IPS-NIHi11 (cell line): Measurements from ENCODE around the gene ZCCHC14.
"Not testable (repeated sequence)": the region's sequence is repeated elsewhere in the genome, so short reads cannot be mapped to it uniquely, and the experiment has no call there.

Experiments
- DNase-seq: peaks from one replicate; pipeline ENCODE4 v3.0.0; 2012; ENCODE audit warnings: mixed read lengths, low spot score

ZCCHC14 gene

DNA sequence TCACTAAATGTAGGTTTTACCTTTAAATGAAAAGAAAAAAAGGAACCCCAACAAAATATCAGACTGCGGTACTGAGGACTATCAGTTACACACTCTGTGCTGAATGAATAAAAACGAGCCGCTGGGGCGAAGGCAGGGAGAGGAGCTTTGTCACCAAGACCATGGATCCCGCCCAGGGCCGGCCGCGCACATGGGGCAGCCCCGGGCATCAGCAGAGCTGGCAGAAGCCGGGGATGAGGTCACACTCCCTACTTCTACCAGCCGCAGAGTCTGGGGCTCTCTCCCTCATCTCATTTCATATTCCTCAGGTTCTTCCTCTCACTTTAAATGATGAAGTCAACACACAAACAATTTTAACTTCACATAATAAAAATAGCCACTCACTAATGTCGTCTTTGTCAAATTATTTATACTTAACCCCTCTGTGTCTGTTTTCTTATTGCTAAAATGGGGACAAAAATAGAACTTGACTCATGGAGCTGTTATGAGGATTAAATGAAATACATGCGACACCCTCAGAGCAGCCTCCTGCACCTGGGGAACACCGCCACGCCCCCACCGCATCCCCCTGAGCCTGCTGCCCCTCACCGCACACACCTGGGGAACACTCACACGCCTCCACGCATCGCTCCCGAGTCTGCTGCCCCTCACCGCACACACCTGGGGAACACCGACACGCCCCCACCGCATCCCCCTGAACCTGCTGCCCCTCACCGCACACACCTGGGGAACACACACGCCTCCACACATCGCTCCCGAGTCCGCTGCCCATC lies 15.4 kb downstream of the ZCCHC14 start:
- DNase-seq, result not testable (repeated sequence)

DNA sequence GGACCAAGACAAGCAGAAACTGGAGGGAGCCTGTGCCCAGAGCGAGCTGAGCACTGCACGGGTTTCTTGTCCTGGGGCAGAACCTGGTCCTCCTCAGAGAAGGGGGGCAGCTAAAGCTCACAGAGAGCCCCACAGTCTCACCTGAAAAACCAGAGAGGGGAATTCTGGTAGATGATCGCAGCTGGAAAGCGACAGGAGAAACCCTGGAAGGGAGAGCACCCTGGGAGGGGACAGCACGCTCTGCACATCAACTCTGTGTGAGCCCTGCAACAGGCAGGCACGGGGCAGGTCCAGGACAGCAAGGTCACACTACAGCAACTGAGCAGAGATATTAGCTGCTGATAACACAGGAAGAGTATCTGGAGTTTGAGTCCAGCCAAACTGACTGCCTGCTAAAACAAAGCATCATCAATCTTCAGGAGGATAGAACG lies 18.2 kb downstream of the ZCCHC14 start:
- no peak for DNase-seq

DNA sequence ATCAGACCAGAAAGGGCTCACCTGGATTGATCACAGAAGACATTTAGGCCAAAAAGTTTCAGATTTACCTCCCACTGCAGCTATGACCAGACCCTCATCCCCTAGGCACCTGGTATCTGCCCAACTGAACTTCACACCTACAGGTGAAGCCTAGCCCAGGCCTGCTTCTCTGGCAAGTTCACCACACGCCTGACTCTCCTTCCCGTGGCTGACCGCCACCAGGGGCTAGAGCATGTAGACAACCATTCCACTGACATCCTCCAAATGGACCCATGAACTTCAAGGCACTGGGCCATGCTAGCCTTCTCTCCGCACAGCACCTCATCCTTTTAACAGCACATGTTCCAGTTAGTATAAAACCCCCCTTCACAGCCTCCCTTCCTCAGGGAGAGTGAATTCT lies 18.8 kb downstream of the ZCCHC14 start:
- no peak for DNase-seq

DNA sequence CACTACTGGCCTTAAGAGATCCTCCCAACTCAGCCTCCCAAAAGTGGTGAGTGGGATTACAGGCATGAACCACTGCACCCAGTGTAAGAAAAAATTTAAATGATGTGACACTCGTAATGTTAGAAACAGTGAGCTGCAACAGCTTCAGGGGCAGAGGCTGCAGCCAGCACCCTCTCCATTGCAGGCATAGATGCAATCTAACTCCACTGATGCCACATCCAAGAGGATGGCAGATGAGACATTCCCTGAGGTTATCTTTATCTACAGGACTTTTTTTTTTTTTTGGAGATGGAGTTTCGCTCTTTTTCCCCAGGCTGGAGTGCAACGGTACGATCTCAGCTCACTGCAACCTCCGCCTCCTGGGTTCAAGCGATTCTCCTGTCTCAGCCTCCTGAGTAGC lies 19.9 kb downstream of the ZCCHC14 start:
- DNase-seq, result no peak

DNA sequence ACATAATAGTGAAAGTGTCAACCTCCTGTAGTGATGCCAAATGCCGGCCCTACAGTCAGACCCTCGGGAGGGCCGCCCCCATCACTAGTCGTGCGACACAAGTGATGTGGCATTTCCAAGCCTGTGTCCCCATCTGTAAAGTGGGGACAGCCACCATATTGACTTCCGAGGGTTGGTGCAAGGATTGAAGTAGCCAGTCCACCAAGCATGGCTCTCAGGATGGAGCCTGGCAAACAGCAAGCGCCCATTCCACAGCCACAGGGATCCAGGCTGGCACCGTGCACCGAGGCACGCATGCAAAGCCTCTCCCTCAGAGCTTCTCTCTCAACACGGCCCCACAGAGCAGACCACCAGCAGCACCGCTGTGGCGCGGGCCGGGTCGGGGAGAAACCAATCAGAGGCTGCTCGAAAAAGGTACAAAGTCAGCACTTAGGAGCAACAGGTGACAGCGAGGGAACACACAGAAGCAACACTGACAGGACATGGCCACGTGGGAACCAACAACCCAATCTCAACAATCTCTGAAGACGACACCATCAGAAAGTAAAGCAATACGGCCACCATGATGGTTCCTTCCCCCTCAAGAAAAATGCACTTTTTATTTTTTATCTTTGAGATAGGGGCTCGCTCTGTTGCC lies 20.6 kb downstream of the ZCCHC14 start:
- no peak for DNase-seq

DNA sequence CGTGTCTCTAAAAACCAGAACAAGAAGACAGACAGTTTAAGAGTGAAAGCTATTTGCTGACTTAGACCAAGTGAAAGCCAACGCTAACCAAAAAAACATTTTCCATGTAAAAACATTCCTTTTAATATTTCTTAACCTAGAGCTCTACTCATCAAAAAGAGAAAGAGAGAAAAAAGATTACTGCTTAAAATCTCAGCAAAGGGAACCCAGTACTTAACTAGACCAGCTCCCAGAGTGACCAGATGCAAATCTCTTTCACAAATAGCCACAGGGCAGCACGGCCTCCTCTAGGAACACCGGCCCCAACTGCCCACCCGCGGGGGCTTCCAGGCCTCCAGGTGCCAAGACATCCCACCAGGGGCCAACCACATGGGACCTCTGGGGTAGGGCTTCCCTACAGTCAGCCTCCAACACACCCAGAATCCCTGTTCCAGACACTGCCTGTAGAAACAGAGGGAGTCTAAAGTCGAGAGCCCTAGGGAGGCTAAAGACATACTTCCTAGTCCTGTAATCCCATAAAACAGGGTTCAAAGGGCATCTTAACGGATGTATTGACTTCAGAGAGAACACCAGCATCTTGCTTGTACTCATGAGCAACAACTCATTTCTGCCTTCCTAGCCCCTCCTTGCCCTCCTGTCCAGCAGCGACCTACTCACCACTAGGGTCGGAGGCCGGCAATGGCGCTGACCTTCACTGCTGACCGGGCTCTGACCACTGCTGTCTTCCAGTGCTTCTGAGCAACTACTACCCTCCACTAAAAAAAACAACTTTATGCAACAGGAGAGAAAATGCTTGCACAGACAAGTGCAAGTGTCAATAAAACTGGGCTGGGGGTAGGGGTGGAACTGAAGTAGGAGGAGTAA lies 21.3 kb downstream of the ZCCHC14 start:
- DNase-seq, result no peak

DNA sequence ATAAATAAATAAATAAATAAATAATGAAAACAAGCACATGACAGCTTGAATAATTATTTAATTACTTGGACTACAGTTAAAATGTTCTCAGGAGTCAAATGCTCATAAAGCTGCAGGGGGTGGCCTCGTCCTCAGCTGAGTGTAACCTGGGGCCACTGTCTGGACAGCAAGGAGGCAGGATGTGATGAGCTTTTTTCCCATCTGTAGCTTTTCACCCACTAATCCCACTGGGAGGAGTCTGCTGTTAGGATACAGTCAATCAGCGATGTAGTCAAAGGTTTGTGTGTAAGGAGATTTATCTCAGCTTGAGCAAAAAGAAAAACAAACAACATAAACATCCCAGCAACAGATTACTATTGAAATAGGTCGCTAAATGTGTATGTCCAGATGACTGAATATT lies 22.5 kb downstream of the ZCCHC14 start:
- no peak for DNase-seq

DNA sequence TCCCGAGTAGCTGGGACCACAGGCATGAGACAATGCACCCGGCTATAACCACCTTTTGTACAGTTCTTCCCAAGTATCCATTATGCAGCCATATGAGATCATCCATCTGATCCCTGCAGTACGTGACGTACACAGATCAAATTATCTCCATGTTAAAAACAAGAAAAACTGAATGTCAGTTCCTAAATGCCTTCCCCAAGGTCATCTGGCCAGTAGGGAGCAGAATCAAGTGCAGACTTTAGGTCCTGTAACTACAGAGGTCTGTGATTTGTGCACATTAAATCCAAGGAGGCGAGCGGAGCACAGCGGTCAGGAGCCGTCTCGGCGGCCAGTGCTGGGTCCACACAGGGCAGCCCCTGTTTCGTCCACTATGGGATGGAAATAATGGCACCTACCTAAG lies 23.7 kb downstream of the ZCCHC14 start:
- DNase-seq, result no peak

DNA sequence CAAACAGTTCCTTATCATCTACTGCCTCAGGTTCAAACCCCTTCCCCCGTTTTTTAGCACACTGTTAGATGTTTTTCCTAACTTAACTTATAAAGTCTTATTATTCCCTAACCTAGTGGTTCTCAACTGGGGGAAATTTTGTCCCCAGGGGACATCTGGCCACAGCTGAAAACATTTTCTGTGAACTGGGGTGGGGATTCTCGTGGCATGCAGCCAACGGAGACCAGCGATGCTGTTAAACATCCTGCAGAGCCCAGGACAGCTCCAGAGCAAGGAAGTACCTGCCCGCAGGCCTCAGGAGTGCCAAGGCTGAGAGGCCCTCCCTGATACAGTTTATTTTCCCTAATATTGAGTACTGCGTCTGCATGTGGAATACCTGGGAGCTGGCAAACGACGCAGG lies 24.3 kb downstream of the ZCCHC14 start:
- DNase-seq, result no peak

DNA sequence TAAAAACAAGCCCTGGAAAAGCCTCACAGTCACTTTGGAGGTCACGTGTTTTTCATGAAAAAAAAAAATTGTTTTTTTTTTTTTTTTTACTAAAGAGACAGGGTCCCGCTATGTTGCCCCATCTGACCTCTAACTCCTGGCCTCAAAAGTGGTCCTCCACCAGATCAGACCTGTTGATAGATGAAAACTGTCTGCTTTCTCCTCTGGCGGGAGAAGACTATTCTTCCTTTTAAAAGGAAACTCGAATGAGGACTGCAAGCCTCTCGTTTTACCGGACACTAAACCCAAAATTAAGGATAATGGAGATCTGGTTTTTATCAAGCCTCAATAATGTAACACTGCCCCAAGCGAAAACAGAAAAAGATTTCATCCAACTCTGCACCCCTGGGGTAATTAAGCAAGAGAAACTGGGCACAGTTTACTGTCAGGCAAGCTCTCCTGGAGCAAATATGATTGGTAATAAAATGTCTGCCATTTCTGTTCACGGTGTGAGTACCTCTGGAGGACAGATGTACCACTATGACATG lies 25.8 kb downstream of the ZCCHC14 start:
- no peak for DNase-seq

DNA sequence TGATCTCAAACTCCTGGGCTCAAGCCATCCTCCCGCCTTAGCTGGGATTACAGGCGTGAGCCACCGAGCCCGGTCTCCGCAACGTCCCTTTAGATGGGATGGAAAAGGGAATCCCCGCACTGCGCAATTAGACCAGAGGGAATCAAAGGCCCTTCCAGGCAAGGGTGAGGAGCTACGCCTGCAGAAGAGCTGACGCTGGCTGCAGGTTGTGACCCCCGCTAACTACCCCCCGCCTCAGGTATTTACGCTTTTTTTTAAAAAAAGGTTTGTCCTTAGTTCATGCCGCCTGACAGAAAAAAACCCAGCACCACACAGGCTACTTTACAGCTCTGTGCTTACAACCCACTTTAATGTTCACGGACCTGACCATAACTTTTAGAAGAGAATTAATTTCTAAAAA lies 26.9 kb downstream of the ZCCHC14 start:
- no peak for DNase-seq

DNA sequence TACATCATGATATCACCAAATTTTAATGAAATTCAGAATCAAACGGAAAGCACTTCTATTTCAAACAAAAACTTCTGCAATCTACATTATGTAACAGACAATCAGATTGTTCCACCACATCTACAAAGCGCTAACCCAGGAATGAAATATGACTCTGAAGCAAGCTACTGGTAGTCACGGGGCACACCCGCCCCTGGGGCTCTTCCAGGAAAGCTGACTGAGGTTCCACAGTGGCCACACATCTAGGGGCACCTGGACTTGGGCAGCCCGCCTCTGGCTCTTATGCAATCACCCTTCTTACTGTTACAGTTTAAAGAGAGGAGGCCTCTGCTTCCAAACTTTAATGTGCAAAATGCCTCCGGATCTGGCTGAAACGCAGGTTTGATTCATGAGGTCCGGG lies 27.5 kb downstream of the ZCCHC14 start:
- DNase-seq, result peak; percentile 42

DNA sequence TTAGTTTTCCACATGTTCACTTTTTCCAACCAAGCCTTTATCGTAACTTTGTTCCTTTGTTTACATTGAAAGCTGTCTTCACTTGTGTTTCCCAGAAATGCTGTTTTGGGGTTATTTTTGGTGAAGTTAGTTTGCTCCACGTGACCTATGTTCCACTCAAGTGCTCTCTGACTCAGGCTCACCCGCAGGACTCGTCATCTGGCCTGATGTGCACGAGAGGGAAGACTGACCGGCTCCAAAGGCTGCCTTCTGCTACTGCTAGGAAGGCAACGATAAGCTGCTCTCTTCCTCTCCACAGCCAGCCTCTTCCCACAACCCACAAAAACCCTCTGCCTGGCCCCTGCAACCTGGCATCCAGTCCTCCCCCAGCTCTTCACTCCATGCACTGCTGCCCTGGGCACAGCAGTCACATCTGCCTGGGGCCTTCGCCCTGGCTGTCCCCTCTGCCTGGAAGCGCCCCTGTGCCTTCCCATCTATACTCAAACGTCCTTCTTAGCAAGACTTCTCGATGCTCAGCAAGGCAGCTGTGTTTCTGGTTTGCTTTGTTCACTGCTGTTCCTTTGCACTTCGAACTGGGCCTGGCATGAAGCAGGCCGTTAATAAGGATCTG lies 28.0 kb downstream of the ZCCHC14 start:
- no peak for DNase-seq

DNA sequence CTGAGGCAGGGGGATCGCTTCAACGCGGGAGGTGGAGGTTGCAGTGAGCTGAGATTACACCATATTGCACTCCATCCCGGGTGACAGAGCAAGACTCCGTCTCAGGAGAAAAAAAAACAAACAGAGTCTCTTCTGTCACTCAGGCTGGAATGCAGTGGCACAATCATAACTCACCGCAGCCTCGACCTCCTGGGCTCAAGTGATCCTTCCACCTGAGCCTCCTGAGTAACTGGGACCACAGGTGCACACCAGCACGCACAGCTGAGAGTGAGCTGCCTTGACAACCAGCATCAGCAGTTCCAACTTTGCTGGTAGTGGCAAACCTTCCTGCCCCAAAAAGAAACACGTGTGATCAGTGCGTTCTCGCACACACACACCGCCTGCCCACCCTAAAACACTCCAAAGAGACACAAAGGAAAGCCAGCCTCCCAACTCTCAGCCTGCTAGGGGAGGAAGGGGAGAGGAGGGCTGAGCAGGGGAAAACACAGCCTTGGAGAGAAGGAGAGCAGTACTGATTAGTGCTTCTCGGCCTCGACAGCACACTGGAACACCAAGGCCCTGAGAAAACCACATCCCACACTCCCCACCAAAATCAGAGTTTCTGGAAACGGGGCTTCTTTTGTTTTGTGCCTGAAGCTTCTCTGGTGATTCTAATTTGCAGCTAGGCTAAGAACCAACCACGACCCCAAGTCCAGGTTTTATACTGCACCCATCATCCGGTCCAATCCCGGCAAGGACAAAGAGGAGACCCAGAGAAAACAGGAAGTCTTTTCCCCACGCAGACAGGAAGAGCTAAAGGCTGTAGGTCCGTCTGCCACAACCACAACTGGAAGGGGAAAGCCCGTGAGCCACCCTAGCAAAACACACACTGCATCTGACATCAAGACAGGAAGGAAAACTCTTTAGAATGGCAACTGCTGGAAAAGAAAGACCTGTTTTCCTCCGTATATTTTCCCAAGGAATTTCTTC lies 28.8 kb downstream of the ZCCHC14 start:
- no peak for DNase-seq

DNA sequence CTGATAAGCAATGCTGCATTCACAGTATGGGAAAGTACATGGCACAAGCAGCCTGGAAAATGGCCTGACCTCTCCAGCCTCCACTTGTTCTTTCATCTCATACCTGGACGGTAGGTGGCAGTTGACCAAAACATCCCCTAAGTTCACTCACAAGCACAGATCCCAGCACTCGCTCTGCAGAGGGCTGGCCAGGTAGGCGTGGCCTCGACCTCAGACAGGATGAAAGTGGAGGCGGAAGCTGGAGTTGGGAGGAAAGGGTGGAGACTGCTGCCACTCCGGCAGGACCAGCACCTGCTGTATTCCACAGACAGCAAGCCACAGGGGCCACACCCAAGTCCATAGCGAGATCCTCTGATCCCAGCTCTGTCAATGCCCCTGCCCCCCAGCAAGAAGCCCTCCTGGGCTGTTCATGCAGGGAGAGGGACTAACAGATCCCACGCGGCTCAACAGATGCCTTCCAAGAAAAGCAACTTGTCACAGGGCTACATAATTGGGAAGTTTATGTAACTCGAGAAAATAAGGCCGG lies 31.3 kb downstream of the ZCCHC14 start:
- DNase-seq, result peak; percentile 96

DNA sequence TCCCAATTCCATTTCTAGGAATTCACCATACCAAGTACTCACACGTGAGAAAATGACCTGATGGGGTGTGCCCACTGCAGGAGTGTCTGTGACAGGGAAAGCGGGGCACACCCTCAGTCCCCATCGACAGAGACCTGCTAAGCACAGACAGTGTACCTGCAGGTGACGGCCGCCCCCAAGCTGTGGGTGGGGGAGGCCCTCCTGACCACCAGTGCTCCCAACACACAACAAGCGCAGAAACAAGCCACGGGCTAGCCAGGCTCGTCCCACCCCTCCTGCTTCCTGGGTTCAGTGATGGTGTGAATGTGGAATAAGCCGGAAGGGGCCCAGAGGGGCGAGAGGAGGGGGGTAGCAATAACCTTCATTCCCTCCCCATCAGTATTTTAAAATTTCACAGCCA lies 31.9 kb downstream of the ZCCHC14 start:
- DNase-seq, result no peak

DNA sequence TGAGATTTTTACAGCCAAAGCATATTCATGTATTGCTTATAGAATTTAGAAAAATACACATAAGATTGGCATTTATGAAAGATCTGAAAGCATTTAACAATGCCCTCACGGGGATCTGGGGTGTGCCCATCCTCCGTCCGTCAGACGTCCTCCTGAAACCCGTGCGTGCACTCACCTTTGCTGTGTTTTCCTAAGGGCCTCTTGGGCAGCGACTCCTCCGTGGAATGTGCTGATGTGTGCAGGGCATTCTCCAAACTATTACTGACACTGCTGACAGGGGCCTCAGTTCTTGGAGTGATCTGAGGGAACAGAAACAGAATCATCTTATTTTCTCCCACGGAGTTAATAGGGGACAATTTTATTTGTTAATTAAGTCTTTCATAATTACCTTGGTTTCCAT lies 33.0 kb downstream of the ZCCHC14 start:
- no peak for DNase-seq

DNA sequence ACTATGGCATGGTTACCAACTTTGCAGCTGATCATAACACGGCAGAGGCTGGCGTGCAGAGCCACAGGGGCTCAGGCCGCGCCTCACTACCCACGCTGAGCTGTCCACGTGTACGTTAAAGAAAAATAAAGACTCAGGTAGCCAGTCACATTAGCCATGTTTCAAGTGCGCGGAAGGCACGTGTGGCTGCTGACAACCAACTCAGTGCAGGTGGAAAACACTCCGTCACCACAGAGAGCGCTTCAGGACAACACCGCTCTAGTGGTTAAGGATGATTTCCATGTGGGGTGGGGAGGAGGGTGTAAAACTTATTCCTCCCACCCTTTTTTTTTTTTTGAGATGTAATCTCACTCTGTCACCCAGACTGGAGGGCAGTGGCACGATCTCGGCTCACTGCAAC lies 33.8 kb downstream of the ZCCHC14 start:
- DNase-seq, result no peak

DNA sequence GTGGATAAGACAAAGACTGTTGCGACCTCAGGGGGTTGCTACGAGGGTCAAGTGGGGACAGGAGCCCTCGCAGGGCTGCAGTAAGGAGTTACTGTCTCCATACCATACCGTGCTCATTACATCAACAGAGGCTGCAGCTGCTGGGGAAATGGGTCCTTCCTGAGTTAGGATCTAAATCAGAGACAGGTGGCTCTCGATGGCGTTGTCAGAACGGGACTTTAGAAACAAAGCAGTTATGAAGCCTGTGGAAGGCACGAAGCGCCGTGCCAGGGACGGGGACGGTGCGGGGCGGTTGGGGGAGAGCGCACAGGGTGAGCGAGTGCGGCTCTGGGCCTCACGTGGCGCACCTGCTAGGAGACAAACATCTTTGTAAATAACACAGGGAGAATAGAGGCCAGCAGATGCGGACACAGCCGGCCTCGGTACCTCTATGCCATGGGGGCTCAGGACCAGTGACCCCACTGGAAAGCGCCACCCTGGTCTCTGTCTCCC lies 34.4 kb downstream of the ZCCHC14 start:
- DNase-seq, result no peak

DNA sequence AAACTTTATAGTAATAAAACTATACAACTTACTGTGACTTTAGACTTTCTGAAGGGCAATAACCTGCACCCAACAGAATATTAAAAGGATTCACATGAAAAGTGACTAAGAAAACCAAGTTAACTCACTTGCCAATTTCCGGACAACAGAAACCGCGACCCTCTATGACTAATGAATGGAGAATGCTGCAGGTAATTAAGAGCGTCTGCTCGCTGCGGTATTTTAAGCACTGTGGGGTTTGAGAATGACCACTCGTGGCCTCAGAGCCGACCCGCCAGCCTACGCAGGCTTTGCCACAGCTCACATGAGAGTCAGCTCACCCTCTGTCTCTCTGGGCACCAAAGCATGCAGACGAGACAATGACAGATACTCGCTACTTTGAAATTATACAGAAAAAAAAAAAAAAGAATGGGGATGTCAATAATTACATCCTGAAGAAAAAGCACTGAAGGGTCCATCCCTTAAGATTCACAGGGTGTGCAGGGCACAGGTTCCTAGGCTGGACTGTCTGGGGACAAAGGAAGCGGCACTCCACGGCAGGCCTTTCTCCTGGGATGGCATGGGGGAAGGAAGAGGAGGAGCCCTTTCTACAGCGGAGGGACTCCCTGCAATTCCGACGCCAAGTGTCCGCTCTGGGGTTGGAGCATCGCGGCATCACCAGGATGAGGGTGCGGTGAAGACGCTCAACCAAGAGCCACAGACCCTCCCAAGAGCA lies 35.0 kb downstream of the ZCCHC14 start:
- DNase-seq, result no peak
